ENCODE results near the gene ATXN7L3.

Gene ATXN7L3

GRCh38 chr17:44200478-44201155 lies 933 bp upstream of the ATXN7L3 start:
- no peak for DNase-seq (ENCODE audit: low read depth)

GRCh38 chr17:44198721-44199552 lies 747 bp downstream of the ATXN7L3 start:
- no peak for DNase-seq (ENCODE audit: low read depth)

GRCh38 chr17:44197980-44198720 lies 1.5 kb downstream of the ATXN7L3 start:
- DNase-seq (ENCODE audit: low read depth), result no peak

- DNase-seq (ENCODE audit: low read depth), result no peak
These were observed 2.6 kb downstream of the ATXN7L3 start for GRCh38 chr17:44197107-44197506.

GRCh38 chr17:44193326-44194084 lies 6.2 kb downstream of the ATXN7L3 start:
- DNase-seq (ENCODE audit: low read depth), result no peak

- no peak for DNase-seq (ENCODE audit: low read depth)
These were observed 6.9 kb downstream of the ATXN7L3 start for GRCh38 chr17:44192750-44193149.

GRCh38 chr17:44191941-44192496 lies 7.7 kb downstream of the ATXN7L3 start:
- DNase-seq (ENCODE audit: low read depth), result no peak

GRCh38 chr17:44191369-44191768 lies 8.3 kb downstream of the ATXN7L3 start:
- no peak for DNase-seq (ENCODE audit: low read depth)

- no peak for DNase-seq (ENCODE audit: low read depth)
These were observed 9.2 kb downstream of the ATXN7L3 start for GRCh38 chr17:44190481-44190880.

- DNase-seq (ENCODE audit: low read depth), result no peak
These were observed 10.9 kb downstream of the ATXN7L3 start for GRCh38 chr17:44188576-44189403.

- no peak for DNase-seq (ENCODE audit: low read depth)
These were observed 12.4 kb downstream of the ATXN7L3 start for GRCh38 chr17:44187131-44187899.

- peak; percentile 94 for DNase-seq (ENCODE audit: low read depth)
These were observed 13.2 kb downstream of the ATXN7L3 start, which contains the start of gene TMUB2 for GRCh38 chr17:44186307-44187130. TMUB2 (plus strand) TSS chr17:44186972; CDS start chr17:44187709, 737 bp downstream.

- DNase-seq (ENCODE audit: low read depth), result no peak
These were observed 15.4 kb downstream of the ATXN7L3 start for GRCh38 chr17:44184212-44184810.

- no peak for DNase-seq (ENCODE audit: low read depth)
These were observed 16.7 kb downstream of the ATXN7L3 start for GRCh38 chr17:44183024-44183423.

GRCh38 chr17:44178133-44178532 lies 21.6 kb downstream of the ATXN7L3 start:
- no peak for DNase-seq (ENCODE audit: low read depth)

GRCh38 chr17:44177640-44178039 lies 22.0 kb downstream of the ATXN7L3 start:
- no peak for DNase-seq (ENCODE audit: low read depth)

- DNase-seq (ENCODE audit: low read depth), result no peak
These were observed 22.8 kb downstream of the ATXN7L3 start for GRCh38 chr17:44176671-44177501.

GRCh38 chr17:44176257-44176656 lies 23.4 kb downstream of the ATXN7L3 start:
- DNase-seq (ENCODE audit: low read depth), result no peak

Data from HS-5 (cell line).